B cell (primary cell): ENCODE data around the gene PER1. TPM values are rescaled to one million over a fixed set of nuclear protein-coding genes. Genes with fewer than 3 reads are reported as not detected.

ENCODE experiments used
- ATAC-seq: fragments of 200-7000 bp; cut with Tn5 transposase; one replicate; pipeline ENCODE4 v1.10.0; 2021; ENCODE audit warnings: low read depth, mild to moderate bottlenecking, moderate number of reproducible peaks, moderate library complexity
- CTCF ChIA-PET: fragments of 350-600 bp; sonication (Branson Sonifier 250); formaldehyde crosslinking; loops from one replicate; lab custom pipeline; 2021; ENCODE audit warnings: antibody characterized with exemption, inconsistent platforms; lab: Charles Lee
- POLR2A ChIA-PET: fragments of 350-600 bp; sonication (Branson Sonifier 250); formaldehyde crosslinking; loops from one replicate; lab custom pipeline; 2021; ENCODE audit warnings: antibody characterized with exemption; lab: Charles Lee
- DNase-seq: peaks from one replicate; pipeline ENCODE4 v3.0.0; 2013
- H2AFZ ChIP-seq: 2 replicates; pipeline ENCODE4 v1.6.1; 2012; ENCODE audit warnings: mild to moderate bottlenecking, low read depth, low read length; ENCODE audit not compliant: insufficient read depth, poor library complexity, severe bottlenecking
- H3K27ac ChIP-seq, 2 donors: 1 replicate in 1 of 2; 2 replicates in 1 of 2; pipeline ENCODE4 v1.5.1; 2012 to 2013; ENCODE audit warnings: low read length in 2 of 2, mild to moderate bottlenecking in 2 of 2, moderate library complexity in 1 of 2
- H3K27me3 ChIP-seq, 4 experiments: fragments of 200-600 bp in 1 of 4; sonication (generic) in 1 of 4; replicated peaks in 1 of 4; 1 replicate in 2 of 4; 2 replicates in 2 of 4; pipeline versions ENCODE4 v1.6.1 to v1.7.0; 2013 to 2016; ENCODE audit warnings: low read length in 3 of 4, mild to moderate bottlenecking in 2 of 4, mixed read lengths in 1 of 4, moderate library complexity in 1 of 4; ENCODE audit not compliant: insufficient read depth in 4 of 4, control insufficient read depth in 3 of 4; ENCODE audit errors: control extremely low read depth in 1 of 4
- H3K36me3 ChIP-seq, 2 experiments: replicated peaks in 1 of 2; 1 replicate in 1 of 2; 2 replicates in 1 of 2; pipeline versions ENCODE4 v1.6.1 to v1.7.1; 2013; ENCODE audit warnings: low read length in 1 of 2; ENCODE audit not compliant: insufficient read depth in 2 of 2, control insufficient read depth in 1 of 2; ENCODE audit errors: control extremely low read depth in 1 of 2, extremely low read depth in 1 of 2
- H3K4me1 ChIP-seq, 2 donors: fragments of 200-600 bp in 1 of 2; sonication (generic) in 1 of 2; 1 replicate in 1 of 2; 2 replicates in 1 of 2; pipeline versions ENCODE4 v1.5.1 to v1.6.1; 2013 to 2017; ENCODE audit warnings: low read length in 2 of 2; ENCODE audit not compliant: control insufficient read depth in 2 of 2, insufficient read depth in 2 of 2
- H3K4me2 ChIP-seq: replicated peaks from 2 replicates; pipeline ENCODE3; 2012; ENCODE audit warnings: mild to moderate bottlenecking, low read depth, low read length; ENCODE audit not compliant: poor library complexity, severe bottlenecking
- H3K4me3 ChIP-seq, 5 experiments: fragments of 200-600 bp in 1 of 5; sonication (generic) in 1 of 5; 1 replicate in 3 of 5; 2 replicates in 2 of 5; pipeline versions ENCODE4 v1.5.1 to v1.7.0; 2011 to 2016; ENCODE audit warnings: low read length in 4 of 5, mild to moderate bottlenecking in 4 of 5, low read depth in 2 of 5, control low read depth in 1 of 5, moderate library complexity in 1 of 5; ENCODE audit not compliant: insufficient read depth in 1 of 5; ENCODE audit errors: control extremely low read depth in 1 of 5, extremely low read depth in 1 of 5
- H3K79me2 ChIP-seq: fragments of 200-600 bp; sonication (generic); one replicate; pipeline ENCODE4 v1.6.0; 2016; ENCODE audit warnings: low read length; ENCODE audit not compliant: control insufficient read depth, insufficient read depth
- H3K9ac ChIP-seq: fragments of 200-600 bp; sonication (generic); 2 replicates; pipeline ENCODE4 v1.6.1; 2017; ENCODE audit warnings: mild to moderate bottlenecking, low read length, moderate library complexity
- H3K9me3 ChIP-seq, 3 donors: one replicate each; pipeline versions ENCODE4 v1.6.1 to v1.7.1; 2013; ENCODE audit warnings: low read length in 2 of 3; ENCODE audit not compliant: control insufficient read depth in 2 of 3, insufficient read depth in 1 of 3; ENCODE audit errors: control extremely low read depth in 1 of 3
- H4K20me1 ChIP-seq: 2 replicates; pipeline ENCODE4 v1.6.0; 2012; ENCODE audit warnings: mild to moderate bottlenecking, low read length; ENCODE audit not compliant: insufficient read depth, control insufficient read depth, poor library complexity, severe bottlenecking
- H3K27ac Mint-ChIP-seq: one replicate; pipeline ENCODE4 v1.8.0; 2021; ENCODE audit warnings: mixed read lengths
- H3K27me3 Mint-ChIP-seq: one replicate; pipeline ENCODE4 v1.8.0; 2021; ENCODE audit warnings: mixed read lengths
- H3K4me1 Mint-ChIP-seq: one replicate; pipeline ENCODE4 v1.8.0; 2021; ENCODE audit warnings: mixed read lengths
- H3K4me3 Mint-ChIP-seq: one replicate; pipeline ENCODE4 v1.8.0; 2021; ENCODE audit warnings: mixed read lengths
- H3K9me3 Mint-ChIP-seq: one replicate; pipeline ENCODE4 v1.8.0; 2022; ENCODE audit warnings: mixed read lengths; ENCODE audit not compliant: insufficient read depth
- EZH2 ChIP-seq: IDR thresholded peaks from 2 replicates; pipeline ENCODE4 v1.6.1; 2012; ENCODE audit warnings: borderline replicate concordance, low read depth, mild to moderate bottlenecking, moderate library complexity, low read length; ENCODE audit not compliant: insufficient read depth, poor library complexity, severe bottlenecking
- WGBS: methylation state at CpG from one replicate; pipeline ENCODE4 v1.1.5; 2013; ENCODE audit warnings: missing lambda C conversion rate; ENCODE audit not compliant: insufficient coverage; 5-methylcytosine and 5-hydroxymethylcytosine counted together
- intact Hi-C: fragments of 100-400 bp; cut with micrococcal nuclease; formaldehyde crosslinking; loops from one replicate; pipeline ENCODE4 v1.10.0; 2022
- polyA plus RNA-seq: library from polyadenylated mRNA; depleted of rRNA; stranded (reverse); fragments of >200 nt; gene quantifications from 2 replicates; pipeline ENCODE4 v1.2.3, GENCODE V29; 2012
- total RNA-seq, 2 donors: library from RNA; stranded (reverse); fragments of 120-200 nt in 1 of 2; gene quantifications; 1 replicate in 1 of 2; 2 replicates in 1 of 2; pipeline versions ENCODE4 v1.2.3 to v1.2.4, GENCODE V29; 2013 to 2022
- TF ChIP-seq, protein P1 (sequence below): fragments of 200-600 bp; IDR thresholded peaks from one replicate; pipeline ENCODE4 v1.8.0; 2022; ENCODE audit warnings: antibody characterized with exemption, mild to moderate bottlenecking

The PER1 gene
- total and polyA plus RNA-seq, 2 donors (not counting 1 experiment from before 2014, with no cell fraction given), result 120 to 176 TPM

DNA sequence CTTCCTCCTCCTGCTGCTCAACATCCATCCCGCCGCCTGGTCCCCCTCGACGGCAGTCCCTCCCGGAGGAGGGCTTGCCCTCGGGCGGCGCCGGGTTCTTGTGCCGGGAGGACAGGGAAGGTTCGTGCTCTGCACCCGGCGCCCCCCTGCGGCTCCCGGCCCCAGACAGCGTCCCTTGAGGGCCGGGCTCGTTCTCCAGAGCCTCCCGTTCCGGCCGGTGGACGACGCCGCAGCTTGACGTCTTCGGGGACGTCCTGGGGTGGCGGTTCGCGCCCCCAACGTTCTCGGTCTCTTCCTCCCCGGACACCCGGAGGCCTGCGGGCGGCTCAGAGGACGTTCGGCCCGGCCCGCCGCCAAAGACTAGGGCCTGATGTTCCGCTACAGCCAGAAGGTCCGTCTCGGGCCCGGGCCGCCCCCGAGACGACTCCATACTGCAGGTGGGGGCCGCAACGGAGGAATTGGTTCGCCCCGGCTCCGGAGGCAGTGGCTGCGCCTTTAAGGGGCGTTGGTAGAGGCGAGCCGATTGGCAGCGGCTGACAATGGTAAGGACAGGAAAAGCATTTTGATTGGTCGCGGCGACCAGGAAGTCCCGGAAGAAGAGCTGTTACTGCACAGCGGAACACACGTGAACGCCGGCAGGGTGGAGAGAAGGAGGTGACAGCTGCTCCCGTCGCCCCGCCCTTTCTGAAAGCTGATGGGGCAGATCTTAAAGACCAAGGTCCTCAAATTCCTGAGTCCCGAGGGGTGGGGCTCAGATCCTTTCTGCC lies 37.7 kb upstream of the PER1 start, which contains the start of gene BORCS6:
Gene BORCS6, minus strand, starts transcription at position 470 of the 767 bp plus-strand sequence. Its CDS starts 40 bp downstream, at position 430.
- Histone ChIP-seq H3K79me2 (no peaks in the 10 kb centered on the region), H2AFZ (peak within 1 kb of the TSS; percentile 93), H3K9me3 (no peaks in the 10 kb centered on the region), H3K4me2 (peak within 1 kb of the TSS; percentile 92), H3K4me1 (peaks cover 36 to 53% of the 10 kb centered on the region in 2 donors), H3K27me3 (no peaks in the 10 kb centered on the region), H3K9ac (peak within 1 kb of the TSS; percentile 97), H4K20me1 (peaks cover 17% of the 10 kb centered on the region), H3K36me3 (no peaks in the 10 kb centered on the region), H3K4me3 (peak within 1 kb of the TSS; percentile 27 to 97 (median 74)), H3K27ac (peak within 1 kb of the TSS; percentile 89 to 93)
- ChIA-PET POLR2A (interaction anchor here (0.6 to 7.8 kb wide), 20 partner anchors 9 to 275 kb away, joined by 3 to 118 read pairs (median 4); partner anchors contain the start of genes CTC1, PFAS, SLC25A35 and TMEM107), CTCF (interaction anchor here (0.6 to 7.6 kb wide), 11 partner anchors 9 to 111 kb away, joined by 3 to 86 read pairs (median 4); partner anchors contain the start of gene RANGRF)
- H3K27ac Mint-ChIP-seq, result no peak within 1 kb of the TSS
- no peak for TF ChIP-seq EZH2
- TF ChIP-seq, protein P1, sequence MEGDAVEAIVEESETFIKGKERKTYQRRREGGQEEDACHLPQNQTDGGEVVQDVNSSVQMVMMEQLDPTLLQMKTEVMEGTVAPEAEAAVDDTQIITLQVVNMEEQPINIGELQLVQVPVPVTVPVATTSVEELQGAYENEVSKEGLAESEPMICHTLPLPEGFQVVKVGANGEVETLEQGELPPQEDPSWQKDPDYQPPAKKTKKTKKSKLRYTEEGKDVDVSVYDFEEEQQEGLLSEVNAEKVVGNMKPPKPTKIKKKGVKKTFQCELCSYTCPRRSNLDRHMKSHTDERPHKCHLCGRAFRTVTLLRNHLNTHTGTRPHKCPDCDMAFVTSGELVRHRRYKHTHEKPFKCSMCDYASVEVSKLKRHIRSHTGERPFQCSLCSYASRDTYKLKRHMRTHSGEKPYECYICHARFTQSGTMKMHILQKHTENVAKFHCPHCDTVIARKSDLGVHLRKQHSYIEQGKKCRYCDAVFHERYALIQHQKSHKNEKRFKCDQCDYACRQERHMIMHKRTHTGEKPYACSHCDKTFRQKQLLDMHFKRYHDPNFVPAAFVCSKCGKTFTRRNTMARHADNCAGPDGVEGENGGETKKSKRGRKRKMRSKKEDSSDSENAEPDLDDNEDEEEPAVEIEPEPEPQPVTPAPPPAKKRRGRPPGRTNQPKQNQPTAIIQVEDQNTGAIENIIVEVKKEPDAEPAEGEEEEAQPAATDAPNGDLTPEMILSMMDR, result no peak
- H3K9me3 Mint-ChIP-seq, result no peaks in the 10 kb centered on the region
- under 1% methylated on average over 66 of the region's 70 CpGs for WGBS
- DNase-seq, result peak; percentile 97
- ATAC-seq, result peak; percentile 64
- intact Hi-C loops, result loop anchor here (1.0 kb wide), 4 partner anchors 10 to 105 kb away; partner anchors contain the start of gene SLC25A35
- H3K4me1 Mint-ChIP-seq, result peaks cover 11% of the 10 kb centered on the region
- H3K4me3 Mint-ChIP-seq, result no peak within 1 kb of the TSS
- no peaks in the 10 kb centered on the region for H3K27me3 Mint-ChIP-seq
